Stimulated activated CD8-positive, alpha-beta memory T cell treated with anti-CD3 and anti-CD28 coated beads, Interleukin-7, amount 100 ng/mL, for 24 hours (primary cell): ENCODE measurements around the gene TSPAN18.

Experiments
- DNase-seq: peaks from one replicate; pipeline ENCODE4 v3.0.0-alpha.2; 2020; ENCODE audit warnings: low read depth

TSPAN18 gene

DNA sequence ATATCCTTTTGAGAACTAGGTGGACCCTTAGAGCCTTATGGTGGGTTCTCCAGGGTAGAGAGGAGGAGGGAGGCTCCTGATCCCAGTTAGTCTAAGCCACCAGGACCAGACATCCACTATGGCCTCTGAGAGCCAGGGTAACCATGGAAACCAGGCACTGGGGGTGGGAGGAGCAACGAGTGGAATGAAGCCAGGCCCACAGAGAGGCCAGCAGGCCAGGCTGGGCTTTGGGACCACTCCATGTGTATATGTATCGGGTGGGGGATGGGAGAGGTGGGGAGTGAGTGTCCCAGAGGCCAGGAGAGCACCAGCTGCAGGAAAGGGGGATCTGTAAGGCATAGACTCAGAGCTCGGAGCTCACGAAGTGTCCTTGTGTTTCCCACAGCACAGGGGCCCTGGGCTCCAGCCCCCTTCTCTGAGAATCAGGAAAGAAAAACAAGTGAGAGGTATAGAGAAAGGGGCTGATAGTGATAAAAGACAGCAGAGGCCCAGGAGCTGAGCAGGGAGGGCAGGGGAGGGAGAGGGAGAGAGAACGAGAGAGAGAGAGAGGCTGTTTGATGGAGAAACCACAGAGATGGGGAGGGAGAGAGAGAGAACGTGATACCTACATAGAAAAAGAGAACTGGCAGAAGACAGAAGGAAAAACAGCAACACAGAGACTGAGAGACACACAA is 15.5 kb upstream of the TSPAN18 start:
- no peak for DNase-seq

DNA sequence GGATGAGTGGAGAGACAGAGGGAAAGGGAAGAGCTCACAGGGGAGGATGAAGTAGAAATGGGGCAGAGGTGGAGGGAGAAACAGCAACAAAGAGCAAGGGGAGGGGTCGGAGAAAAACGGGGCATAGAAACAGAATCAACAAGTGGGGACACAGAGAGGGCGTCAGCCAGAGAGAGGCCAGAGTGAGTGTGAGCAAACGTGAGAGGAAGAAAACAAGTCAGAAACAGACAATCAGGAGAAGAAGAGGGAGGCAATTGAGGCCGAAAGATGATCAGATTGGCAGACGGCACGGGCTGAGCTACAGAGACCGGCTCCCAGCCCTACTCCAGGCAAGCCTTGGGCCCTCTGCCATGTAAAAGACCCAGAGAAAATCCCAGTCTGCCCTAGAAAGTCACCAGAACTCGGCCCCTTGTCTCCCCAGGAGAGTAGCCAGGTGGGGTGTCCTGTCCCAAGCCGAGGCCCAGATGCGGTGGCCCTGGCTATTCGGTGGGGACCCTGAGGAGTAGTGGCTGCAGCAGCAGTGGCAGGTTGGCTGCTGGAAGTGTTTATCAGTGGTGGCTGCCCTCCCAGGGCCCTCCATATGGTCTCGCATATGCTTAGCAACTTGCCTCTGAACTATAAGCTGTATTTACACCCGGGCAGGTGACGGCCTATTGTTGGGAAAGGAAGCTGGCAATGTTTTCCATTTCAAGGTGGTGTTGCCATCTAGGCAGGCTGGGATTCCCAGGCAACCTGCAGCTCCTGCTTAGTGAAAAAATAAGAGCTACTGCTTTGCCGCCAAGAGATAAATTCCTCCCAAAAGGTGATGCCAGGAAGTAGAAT is 14.8 kb upstream of the TSPAN18 start:
- no peak for DNase-seq

DNA sequence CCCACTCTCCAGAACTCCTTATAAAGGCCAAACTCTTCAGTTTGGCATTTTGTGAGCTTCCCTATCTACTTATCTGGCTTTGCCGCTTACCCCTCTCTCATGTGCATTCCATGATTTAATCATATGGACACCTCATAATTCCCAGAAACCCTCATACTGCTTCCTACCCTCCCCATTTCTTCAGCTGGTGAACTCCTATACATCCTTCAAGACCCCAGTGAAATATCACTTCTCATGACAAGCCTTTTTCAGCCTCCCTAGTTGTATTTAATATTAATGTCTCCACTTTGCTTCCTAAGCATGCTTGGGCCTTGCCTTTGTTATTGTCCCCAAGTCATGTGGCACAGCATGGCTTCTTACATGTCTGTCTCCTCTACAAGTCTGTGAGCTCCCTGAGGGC is 13.7 kb upstream of the TSPAN18 start:
- no peak for DNase-seq

DNA sequence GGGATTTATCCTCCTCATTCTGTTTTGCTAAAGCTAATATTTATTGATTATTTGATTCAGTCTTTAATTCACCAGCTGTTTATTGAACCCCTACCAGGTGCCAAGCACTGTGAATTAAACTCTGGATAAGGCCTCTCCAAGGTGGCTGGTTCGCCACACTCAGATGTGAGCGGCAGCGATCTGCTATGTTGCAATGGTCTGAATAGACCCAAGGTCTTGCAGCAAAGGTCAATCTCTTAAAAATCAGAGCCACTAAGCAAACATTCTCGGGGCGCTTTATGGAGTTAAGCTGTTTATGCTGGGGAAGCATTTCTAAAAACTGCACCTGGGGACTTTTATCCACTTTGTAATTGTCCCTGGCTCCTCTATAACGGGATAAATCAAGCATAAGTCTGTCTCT is 10.5 kb upstream of the TSPAN18 start:
- no peak for DNase-seq

DNA sequence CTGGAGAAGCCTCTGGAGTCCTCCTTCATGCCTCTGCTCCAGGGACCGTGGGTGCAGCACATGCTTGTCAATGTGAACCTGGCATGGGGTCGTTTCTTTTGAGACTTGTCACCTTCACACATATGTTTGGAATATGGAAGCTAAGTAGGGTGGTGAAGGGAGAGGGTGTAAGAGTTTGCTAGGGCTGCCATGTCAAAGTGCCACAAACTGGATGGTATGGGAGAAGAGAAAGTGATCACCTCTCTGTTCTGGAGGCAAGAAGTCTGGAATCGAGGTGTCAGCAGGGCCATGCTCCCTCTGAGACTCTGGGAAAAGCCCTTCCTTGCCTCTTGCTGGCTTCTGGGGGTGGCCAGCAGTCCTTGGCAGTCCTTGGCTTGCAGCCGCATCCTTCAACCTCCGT is 8.7 kb upstream of the TSPAN18 start:
- no peak for DNase-seq

DNA sequence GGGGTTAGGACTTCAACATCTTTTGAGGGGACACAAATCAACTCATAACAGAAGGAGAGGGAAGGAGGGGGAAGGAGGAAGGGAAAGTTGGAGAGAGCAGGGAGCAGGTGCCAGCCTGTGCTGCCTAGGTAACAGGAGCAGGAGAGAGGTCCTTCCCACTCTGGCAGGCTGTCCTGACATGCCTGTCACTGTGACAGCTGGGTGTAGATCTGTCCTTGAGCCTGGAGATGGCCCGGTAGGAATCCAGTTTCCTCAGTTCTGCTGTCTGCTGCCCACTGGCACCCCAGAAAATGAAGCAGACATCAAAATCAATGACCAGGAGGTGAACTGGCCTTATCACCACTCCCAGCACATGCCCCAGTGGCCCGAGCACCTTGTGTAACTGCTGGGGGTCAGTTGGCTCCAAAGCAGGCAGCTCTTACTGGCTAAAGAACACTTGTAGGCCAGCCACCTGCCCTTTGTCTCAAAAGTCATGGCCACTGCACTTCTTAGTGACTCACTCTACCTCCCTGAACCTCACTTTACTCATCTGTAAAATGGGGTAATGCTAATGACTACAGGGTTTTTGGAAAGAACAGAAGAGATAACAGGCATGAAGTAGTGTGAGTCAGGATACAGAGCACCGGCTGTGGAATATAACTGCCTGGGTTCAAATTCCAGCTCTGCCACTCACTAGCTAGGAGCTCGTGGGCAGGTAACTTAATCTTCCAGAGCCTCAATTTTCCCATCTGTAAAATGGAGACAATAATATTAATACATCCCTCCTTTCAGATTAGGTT is 8.0 kb upstream of the TSPAN18 start:
- DNase-seq: no peak

DNA sequence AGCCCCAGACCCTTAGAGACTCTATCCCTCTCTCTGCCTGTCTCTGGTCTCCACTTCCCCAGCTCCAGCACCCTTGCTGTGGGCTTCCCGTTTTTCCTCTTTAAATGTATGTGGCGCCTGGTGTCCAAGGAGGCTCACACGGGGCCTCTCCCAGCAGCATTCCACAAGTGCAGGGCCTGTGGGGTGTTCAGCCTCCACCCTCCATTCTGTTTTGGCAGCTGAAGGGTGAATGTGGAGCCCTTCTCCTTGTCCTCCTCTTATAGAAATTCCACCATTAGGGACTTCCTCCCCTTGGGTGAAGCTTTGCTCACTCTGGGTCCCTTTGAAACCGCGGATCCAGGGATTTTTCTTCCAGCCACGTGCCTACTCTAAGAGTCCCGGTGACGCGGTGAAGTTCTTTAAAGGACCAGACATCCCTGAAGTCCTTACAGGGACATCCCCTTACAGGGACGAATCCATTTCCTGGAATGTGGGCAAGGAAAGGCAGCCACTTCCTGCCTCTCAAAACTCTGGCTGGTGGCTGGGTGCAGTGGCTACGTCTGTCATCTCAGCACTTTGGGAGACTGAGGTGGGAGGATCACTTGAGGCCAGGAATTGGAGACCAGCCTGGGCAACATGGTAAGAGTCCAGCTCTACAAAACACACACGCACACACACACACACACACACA is 1.6 kb upstream of the TSPAN18 start:
- no peak for DNase-seq

DNA sequence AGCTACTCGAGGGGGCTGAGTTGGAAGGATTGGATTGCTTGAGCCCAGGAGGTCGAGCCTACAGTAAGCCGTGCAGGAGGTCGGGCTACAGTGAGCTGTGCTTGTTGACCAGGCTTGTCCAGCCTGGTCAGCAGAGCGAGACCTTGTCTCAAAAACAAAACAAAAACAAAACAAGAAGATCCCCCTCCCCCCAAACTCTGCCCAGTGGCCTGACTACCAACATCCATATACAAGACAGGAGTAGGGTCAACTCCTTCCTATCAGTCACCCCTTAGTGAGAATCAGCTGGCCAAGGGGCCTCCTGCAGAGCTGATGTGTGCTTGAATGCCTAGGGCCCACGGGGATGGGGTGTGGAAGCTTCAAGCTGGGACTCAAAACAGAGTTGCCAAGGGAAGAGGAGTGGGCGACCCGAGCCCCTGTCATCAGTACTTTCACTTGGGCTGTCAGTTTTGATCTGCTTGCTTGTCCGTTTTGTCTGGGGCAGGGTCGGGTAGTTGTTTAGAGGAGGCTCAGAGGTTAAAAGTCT is 942 bp upstream of the TSPAN18 start:
- no peak for DNase-seq

DNA sequence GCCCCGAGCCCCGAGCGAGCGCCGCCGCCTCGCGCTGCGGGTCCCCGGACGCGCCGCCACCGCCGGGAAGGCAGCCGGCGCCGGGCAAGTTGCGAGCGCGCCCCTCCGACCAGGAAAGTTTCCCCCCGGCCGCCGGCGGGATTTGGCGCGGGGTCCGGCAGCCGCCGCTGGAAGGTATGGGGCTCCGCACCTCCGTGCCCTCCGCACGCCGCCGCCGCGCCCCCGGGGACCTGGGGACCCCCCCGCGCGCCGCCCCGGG is 281 bp downstream of the TSPAN18 start:
- DNase-seq: no peak

DNA sequence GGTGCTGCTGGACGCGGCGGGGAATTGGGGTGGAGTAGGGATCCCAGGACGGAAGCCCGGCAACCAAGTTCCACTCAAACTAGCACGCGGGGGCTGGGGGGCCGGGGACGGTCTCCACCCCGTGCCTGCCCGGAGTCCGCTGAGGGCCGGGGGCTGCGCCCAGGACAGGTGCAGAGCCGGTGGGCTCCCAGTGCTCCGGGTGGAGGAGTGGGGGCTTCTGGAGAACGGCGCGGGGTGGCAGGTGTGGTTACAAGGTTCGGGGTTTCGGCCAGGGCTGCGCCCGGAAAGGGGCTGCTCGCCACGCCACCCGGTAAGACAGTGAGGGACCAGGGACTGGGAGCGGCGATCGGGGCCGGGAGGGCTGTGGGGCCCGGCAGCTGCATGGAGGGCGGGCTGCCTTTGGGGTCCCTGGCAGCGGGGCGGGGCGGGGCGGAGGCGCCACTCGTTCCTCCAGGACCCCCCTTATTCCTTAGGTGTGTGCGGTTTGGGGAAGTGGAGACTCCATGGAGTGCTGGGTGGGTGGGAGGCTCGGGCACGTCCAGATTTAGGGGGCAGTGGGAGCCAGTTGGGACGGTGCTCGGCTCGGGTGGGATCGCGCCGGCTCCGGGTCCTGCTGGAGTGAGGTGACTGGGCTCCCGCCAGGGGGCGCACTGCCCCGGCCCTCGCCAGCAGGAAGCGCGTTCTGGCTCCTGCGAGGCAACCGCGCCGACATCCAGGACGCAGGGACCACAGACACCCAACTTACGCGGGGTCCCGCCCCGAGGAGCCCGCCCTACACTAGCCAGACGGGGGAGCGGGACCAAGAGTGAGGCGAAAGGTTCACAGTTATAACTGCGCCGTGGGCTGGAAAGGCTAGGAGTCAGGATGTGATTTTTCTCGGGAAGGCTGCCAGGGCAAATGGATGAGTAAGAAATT is 868 bp downstream of the TSPAN18 start:
- peak; percentile 61 for DNase-seq

DNA sequence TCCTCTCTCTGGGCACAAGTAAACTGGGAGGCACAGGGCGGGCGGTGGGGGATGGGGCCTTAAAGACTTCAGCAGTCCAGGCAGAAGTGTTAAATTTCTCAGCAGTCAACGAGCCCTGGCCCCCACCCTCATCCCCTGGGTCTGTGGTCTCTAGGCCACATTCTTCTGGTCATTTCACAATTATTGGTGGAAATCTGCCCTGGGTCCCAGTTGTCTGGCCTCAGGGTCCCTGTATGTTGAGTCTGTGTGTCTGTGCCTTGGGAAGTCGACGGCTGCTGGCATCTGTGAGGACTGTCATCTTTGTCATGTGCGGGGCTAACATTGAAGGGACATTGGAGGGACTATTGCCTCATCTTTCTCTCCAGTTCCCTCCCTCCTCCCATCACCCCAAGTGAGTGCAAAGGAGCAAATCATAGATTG is 1.7 kb downstream of the TSPAN18 start:
- no peak for DNase-seq

DNA sequence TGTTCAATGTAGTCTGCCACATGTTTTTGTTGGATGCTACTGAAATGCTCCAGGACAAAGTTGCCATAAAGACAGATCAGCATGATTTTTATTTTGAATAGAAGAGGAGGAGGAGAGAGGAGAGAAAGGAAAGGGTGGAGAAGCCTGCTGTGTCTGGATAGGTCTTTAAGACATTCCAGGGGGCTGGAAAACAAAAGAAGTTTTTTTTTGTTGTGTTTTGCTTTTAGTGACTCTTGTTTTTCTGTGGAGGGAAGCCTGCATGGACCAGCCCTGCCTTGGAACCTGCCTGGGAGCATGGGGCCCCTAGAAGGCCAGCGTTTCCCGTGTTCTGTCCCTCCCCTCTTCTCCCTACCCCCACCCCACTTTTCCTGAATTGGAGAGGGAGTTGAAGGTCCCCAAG is 2.3 kb downstream of the TSPAN18 start:
- DNase-seq: no peak

DNA sequence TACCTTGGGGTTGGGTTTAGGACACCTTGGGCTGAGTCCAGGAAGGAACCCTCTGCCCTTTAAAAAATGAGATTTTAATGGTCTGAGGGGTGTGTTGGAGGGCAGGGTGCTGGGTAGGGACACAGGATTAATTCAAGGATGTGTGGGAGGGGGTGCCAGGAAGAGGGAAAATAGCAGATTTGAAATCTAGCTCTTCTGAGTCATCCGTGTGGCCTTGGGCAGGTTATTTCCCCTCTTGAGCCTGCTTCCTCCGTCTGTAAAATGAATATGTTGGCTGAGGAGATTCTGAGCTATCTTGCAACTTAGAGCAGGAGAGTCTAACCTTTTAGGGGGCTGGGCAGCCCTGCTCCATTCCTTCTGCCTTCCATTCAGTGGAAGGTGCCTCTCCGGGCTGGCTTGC is 3.0 kb downstream of the TSPAN18 start:
- DNase-seq: no peak

DNA sequence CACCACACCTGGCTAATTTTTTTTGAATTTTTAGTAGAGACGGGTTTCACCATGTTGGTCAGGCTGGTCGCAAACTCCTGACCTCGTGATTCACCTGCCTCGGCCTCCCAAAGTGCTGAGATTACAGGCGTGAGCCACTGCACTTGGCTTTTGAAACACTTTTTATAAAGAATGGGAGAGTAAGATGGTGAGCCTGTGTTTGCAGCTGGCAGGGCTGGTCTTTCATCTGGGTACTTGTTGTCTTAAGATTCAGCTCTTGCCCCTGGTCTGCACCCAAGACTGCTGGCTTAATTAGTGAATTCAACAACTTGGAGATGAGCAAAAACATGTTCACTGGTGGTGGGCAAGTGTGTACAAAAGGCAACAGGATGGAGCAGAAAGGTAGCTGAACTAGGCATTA is 4.0 kb downstream of the TSPAN18 start:
- DNase-seq: no peak

DNA sequence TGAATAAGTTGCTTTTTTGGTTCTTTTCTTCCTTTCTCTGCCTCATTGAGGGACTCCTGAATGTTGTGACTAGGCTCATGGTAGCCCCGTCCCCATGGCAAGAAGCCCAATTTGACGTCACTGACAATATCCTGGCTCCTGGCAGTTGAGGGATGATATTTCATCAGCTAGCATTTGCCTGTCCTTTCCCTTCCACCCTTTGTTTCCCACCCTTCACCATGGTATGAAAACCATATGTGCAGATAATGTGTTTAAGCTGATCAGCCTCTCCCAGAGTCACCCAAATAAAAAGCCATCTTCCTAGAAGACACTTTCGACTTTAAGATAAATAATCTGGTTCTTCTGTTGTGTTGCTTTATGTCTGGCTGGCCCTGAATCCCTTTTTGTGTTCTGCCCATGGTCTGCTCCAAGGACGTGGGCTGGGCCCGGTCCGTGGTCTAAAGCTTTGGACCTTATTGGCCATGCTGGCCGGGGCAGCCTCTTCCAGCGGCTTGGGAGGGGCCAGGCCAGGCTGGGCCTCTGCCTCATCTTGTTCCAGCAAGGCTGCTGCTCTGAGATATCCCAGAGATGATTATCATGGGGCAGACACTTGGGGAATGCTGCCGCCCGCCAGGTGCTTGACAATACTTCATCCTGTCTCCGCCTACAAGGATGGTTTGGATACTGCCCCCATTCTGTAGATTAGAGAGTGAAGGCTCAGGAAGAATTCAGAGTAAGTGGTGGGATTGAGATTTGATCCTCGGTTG is 5.1 kb downstream of the TSPAN18 start:
- DNase-seq: no peak

DNA sequence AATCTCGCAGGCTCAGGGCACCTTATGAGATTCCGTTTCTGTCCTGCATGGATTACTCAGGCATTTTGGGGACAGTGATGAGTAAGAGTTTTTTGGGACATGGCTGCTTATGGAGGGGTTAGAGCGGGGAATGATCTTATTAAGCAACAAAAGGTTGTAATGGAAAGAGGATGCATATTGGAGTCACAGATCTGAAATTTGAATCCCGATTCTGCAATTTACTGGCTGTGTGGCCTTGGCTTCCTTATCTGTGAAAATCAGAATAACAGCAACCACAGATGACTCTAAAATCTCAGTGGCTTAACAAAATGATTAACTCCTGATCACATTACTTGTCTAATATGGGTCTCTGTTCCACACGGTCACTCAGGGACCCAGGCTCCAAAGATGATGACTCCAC is 5.8 kb downstream of the TSPAN18 start:
- DNase-seq: no peak

DNA sequence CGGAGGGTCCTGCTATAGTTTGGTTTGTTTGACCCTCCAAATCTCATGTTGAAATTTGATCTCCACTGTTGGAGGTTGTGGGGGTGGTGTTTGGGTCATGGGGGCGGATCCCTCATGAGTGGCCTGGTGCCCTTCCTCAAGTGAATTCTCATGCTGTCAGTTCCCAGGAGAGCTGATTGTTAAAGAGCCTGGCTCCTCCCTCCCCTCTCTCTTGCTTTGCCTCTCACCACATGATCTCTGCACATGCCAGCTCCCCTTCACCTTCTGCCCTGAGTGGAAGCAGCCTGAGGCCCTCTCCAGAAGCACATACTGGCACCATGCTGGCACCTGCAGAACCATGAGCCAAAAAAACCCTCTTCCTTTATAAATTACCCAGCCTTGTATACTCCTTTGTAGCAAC is 7.1 kb downstream of the TSPAN18 start:
- DNase-seq: no peak

DNA sequence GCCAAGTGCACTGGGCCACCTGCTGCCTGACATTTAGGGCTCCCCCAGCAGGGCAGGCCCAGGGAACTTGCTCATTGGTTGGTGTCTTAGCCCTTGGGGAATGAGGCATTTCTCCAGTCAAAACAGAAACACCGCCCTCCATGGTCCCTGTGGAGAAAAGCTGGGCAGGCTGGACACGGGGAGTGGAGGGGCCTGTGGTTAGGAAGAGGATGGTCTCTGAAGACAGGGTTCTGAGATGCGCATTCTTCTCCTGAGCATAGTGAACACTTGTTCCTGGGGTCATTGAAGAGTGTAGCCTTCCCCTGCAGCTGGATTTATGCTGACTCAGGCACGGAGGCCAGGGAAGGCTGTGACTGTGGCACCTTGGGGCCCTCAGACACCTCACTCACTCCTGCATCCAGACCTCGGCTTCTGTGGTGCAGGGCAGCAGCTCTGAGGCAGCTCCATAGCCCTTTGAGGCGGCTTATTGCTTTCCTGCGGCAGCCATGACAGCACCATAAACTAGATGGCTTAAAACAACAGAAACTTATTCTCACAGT is 8.2 kb downstream of the TSPAN18 start:
- DNase-seq: no peak

DNA sequence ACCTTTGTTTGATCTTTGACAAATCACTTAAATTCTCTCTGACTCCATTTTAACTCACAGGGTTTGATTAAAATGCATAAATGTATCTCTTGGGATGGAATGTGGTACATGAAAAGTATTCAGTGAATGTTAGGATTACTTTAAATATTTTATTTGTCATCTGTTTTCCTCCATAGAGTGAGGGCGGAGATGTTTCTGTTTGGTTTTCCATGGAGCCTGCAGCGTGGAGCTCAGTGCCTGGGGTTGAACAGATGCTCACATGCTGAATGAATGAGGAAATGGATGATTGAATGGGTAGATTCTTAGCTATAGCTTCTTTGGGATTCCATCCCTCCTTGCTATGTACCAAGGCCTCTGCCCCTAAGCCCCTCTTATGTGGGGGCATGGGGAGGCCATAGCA is 10.0 kb downstream of the TSPAN18 start:
- no peak for DNase-seq
